ENCODE results near the gene CHST2.

CHST2 gene

GRCh38 chr3:143099210-143099609, 20.4 kb upstream of the CHST2 start:
- no peak for DNase-seq (ENCODE audit: low read depth)

DNA sequence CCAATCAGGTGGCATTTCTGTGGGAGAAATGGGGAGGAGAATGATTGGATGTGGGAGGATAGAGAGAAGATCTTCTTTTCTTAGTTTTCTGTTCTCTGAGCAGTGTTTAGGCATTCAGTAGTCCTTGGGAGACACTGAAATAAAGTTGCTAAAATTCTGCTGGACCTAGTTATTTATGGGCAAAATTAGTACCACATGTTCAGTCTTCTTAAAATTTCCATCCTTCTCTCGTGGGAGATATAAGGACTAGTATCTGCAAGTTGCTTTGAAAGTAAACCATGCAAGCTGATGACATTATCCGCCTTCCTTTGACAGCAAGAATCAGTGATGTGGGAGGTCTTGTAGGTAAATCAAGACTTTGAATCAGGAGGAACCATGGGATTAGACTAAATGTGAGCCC, 19.9 kb upstream of the CHST2 start:
- DNase-seq (ENCODE audit: low read depth): no peak

DNA sequence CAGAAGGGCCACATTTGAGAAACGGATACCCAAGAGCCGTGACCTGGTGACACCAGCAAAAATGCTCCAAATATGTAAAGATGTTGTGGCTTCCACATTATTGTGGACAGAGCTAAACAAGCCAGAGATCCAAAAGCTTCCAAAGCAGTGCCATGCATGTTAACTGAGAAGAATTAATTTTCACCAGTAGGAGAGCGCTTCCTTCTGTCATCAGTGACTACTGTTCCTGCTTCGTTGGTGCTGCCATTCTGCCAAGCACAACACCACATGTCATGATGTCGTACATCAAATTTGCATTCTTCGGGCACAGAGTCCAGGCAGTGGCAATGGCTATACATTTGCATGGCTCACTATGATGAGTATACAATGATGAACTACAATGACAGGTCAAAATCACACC, 19.1 kb upstream of the CHST2 start:
- no peak for DNase-seq (ENCODE audit: low read depth)

- DNase-seq (ENCODE audit: low read depth): no peak
Measured at GRCh38 chr3:143101792-143102381, 17.7 kb upstream of the CHST2 start.

- no peak for DNase-seq (ENCODE audit: low read depth)
Measured at GRCh38 chr3:143103652-143104051, 15.9 kb upstream of the CHST2 start.

DNA sequence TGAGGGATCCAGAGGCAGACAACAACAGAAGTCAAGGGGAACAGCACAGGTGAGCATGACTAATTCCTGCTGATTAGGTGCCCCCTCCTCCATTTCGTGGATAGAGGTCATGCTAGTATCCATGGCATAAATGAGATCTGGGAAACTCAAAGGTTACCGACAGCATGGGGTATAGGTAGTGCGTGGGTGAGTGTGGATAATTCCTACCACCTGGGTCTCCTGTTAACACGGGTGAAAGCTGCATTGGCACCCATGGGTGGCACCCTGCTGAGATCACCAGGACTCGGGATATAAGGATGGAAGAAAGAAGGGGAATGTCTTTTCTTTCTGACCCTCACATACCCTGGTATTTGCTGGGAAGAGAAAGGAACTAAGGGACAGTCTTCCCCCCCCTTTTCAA, 14.4 kb upstream of the CHST2 start:
- no peak for DNase-seq (ENCODE audit: low read depth)

- DNase-seq (ENCODE audit: low read depth): no peak
Measured at GRCh38 chr3:143109861-143110260, 9.7 kb upstream of the CHST2 start.

DNA sequence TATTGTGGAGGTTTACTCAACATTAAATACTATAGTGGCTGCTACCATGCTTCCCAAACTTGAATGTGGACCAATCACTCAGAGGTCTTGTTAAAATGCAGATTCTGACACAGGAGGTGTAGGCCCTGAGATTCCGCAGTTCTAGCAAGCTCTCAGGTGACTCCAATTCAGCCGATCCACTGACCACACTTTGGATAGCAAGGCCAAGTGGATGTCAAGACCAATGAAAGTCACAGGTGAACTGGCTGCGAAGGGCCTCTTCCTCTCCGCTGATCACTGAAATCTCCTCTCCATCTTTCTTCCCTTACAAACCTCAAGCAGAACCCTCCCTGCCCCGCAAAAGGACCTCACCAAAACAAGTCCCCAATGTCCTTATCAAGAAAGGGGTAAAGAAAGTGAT, 9.2 kb upstream of the CHST2 start:
- DNase-seq (ENCODE audit: low read depth): no peak

- no peak for DNase-seq (ENCODE audit: low read depth)
Measured at GRCh38 chr3:143118630-143119008, 952 bp upstream of the CHST2 start.

- no peak for DNase-seq (ENCODE audit: low read depth)
Measured at GRCh38 chr3:143119974-143120715, 574 bp downstream of the CHST2 start.

DNA sequence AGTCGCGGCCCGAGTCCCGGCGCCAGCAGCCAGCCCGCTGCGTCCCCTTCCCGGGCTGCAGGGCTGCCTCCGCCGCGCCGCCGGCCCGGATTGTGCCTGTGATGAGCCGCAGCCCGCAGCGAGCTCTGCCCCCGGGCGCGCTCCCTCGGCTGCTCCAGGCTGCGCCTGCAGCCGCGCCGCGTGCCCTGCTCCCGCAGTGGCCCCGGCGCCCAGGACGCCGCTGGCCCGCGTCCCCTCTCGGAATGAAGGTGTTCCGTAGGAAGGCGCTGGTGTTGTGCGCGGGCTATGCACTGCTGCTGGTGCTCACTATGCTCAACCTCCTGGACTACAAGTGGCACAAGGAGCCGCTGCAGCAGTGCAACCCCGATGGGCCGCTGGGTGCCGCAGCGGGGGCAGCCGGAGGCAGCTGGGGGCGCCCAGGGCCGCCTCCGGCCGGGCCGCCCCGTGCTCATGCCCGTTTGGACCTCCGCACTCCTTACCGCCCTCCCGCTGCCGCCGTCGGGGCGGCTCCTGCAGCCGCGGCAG, 1.2 kb downstream of the CHST2 start:
- DNase-seq (ENCODE audit: low read depth): peak; percentile 3

DNA sequence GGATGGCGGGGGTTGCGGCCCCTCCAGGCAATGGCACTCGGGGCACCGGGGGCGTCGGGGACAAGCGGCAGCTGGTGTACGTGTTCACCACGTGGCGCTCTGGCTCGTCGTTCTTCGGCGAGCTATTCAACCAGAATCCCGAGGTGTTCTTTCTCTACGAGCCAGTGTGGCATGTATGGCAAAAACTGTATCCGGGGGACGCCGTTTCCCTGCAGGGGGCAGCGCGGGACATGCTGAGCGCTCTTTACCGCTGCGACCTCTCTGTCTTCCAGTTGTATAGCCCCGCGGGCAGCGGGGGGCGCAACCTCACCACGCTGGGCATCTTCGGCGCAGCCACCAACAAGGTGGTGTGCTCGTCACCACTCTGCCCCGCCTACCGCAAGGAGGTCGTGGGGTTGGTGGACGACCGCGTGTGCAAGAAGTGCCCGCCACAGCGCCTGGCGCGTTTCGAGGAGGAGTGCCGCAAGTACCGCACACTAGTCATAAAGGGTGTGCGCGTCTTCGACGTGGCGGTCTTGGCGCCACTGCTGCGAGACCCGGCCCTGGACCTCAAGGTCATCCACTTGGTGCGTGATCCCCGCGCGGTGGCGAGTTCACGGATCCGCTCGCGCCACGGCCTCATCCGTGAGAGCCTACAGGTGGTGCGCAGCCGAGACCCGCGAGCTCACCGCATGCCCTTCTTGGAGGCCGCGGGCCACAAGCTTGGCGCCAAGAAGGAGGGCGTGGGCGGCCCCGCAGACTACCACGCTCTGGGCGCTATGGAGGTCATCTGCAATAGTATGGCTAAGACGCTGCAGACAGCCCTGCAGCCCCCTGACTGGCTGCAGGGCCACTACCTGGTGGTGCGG, 1.9 kb downstream of the CHST2 start:
- DNase-seq (ENCODE audit: low read depth): peak; percentile 30

DNA sequence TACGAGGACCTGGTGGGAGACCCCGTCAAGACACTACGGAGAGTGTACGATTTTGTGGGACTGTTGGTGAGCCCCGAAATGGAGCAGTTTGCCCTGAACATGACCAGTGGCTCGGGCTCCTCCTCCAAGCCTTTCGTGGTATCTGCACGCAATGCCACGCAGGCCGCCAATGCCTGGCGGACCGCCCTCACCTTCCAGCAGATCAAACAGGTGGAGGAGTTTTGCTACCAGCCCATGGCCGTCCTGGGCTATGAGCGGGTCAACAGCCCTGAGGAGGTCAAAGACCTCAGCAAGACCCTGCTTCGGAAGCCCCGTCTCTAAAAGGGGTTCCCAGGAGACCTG, 2.5 kb downstream of the CHST2 start:
- no peak for DNase-seq (ENCODE audit: low read depth)

DNA sequence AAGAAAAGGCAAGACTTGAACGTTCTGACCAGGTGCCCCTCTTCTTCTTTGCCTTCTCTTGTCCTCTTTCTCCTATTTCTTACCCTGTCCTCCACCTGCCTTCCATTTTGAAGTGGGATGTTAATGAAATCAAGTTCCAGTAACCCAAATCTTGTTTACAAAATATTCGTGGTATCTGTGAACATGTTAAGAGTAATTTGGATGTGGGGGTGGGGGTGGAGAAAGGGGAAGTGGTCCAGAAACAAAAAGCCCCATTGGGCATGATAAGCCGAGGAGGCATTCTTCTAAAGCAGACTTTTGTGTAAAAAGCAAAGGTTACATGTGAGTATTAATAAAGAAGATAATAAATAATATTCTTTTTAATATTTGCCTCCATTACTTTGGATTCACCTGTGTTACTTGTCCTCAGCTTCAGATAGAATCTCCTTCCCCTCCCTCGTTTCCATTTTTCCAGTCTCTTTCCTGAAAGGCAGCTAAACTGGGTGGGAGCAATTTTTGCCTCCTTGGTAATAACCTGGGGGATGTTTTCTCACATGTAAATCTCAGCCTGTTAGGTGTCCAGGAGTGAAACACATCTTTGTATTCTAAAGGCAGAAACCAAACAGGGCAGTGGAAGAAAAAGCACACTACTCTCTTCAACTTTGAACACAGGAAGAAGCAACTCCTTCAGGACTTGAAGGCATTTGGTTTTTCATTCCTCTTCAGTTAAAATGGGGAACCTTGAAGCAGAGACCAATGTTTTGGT, 3.2 kb downstream of the CHST2 start:
- no peak for DNase-seq (ENCODE audit: low read depth)

- no peak for DNase-seq (ENCODE audit: low read depth)
Measured at GRCh38 chr3:143123353-143123984, 3.9 kb downstream of the CHST2 start.

DNA sequence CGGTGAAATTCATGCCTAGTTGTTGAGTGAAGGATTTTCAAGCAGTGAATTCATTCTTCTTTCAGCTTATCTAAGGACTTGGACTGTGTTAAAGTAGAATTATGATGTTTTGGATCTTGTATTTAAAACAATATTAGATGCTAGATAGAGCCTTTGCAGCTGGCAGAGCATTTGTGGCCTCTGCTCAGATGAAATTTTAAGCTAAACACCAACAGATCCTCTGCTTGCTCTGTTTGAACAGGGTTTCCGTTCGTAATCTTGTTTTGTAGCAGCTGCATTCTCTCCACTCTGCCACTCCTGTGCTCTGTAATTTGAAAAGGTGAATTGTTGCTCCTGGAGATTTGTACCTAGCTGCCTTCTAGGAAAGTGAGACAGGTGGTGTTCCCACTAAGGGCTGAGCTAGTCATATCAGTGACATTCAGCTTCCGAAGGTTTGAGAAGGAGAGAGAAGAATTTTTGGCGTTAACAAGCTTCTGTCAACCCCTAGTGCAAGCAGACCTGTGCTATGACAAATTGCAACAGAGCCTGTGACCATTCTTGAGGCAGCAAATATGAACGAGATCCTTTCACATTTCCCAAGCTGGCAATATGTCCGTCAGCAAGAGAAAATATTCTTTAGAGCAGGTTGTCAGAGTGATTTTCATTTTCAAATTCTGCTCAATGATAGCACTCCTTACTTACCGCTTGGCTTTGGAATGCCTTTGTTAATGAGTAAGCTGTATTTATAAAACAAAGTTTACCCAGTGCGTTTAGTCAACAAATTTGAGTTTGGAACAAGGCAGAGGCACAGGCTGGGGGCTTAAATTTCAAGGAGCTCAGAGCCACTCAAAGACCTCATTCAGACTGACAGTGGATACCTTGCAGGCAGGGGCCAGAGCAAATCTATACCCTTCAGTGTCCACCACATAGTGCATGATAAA, 5.3 kb downstream of the CHST2 start:
- DNase-seq (ENCODE audit: low read depth): no peak

DNA sequence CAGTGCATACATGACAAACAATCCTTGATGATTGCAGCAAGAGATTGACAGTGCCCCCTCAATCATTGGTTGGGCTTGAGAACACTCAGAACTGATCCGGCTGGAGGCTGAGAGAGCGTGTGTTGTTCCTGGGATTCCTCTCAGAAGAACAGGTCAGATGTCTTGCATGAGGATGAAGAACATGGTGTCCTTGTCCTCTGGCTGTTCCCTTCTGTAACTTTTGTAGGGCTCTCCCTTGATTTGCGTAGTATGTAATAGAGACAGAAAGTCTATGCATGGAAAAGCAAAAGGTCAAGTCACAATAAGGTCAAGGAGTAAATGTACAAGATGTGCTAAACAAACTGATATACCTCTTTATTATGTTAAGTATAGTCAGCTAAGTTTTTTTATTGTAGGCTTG, 8.2 kb downstream of the CHST2 start:
- no peak for DNase-seq (ENCODE audit: low read depth)

DNA sequence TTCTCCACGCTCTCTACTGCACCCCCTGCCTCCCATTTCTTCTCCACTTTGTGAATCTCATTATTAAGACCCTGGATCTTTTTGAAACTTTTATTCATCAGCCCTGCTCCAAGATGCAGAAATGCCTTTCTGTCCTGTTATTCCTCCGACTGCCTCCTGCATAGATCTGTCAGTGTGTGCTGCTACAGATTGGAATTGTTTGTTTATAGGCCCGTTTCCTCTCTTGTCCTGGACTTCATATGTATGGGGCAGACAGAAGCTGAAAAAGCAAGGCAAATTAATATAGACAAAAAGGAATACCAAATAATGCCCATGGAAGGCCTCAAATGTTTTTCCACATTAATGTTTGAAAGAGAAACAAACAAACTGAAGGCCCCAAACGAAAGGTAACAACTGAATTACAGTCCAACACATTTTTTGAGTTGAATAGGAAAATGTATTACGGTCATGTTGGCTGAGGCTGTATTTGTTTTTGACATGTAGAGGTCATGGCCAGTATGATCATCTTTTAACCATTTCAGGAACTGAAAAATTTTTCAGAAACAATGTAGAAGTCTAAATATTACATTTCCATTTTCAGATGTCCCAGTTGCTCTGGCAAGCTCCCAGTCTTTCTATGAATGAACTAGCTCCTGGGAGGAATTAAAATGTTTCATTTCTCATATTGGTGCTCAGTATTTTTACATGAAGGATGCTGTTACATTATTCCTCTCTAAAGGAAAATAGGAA, 8.8 kb downstream of the CHST2 start:
- no peak for DNase-seq (ENCODE audit: low read depth)

- no peak for DNase-seq (ENCODE audit: low read depth)
Measured at GRCh38 chr3:143132246-143132980, 12.8 kb downstream of the CHST2 start.
